C4-2B (cell line): ENCODE results near the gene ELFN2.

Experiments
- CTCF ChIP-seq: fragments of 450-650 bp; conservative IDR thresholded peaks from 2 replicates; pipeline ENCODE4 v1.5.1; 2017; ENCODE audit warnings: mild to moderate bottlenecking
- ZFX ChIP-seq: fragments of 450-650 bp; IDR thresholded peaks from 2 replicates; pipeline ENCODE4 v1.6.1; 2017

DNA sequence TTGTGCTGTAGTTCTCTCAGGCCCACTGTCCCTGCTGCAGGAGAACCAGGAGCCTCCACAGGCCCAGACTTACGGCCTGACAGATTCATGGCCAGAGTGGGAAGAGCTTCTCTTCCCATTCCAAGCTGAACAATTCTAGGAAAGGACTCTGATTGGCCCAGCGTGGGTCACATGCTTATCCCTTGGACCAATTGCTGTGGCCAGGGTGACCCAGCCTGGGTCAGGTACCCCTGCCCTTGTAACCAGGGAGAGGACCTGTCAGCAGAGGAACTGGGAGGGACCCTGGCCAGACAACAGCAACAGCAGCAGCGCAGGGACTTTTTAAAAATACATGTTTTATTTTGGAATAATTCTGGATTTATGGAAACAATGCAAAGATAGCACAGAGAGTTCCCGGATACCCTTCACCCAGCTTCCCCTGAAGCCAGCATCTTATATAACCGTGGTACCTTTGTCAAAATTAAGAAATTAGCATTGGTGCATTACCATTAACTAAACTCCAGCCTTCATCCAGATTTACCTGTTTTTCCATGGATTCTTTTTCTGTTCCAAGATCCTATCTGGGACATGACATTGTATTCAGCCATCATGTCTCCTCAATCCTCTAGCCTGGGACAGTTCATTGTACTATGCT is 8.8 kb upstream of the ELFN2 start:
- TF ChIP-seq CTCF (no peak), ZFX (no peak)
